ENCODE results near the gene TGFBR3.
"Not testable (repeated sequence)": the region's sequence is repeated elsewhere in the genome, so short reads cannot be mapped to it uniquely, and the experiment has no call there.

TGFBR3 gene

DNA sequence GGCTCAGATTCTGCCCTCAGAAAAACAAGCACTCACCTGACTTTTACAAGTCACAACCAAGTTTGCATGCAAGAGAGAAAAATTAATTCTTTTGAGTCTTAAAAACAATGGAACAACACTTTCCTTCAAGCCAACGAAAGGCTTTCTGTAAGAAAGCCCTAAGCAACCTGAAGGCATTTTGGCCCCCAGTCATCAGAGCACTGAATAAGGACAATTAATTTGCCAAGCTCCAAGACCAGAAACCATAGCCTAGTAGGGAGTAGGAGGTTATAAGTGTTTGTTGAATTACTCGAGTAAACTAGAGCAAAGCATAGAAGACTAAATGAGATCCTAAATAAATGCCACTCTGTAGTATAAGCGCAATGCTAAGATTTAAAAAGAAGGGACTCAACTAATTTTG is 4.7 kb downstream of the TGFBR3 start:
- DNase-seq, result no peak

DNA sequence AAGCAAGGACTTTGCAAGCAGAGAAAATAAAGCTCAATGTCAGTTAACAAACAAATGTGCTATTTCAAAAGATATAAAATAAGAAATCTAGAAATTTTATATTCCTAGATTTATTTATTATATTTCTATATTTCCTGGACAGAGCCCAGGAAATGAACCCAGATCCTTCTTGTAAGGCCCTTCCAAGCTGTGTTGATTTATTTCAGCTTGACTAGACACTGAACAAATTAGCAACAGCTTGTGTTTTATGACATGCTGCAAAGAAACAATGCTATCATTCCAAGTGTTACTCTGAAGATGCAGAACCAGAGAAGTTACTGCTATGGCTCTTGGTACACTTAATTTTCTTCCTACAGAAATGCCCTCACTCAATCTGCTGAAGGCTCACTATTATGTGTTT is 6.2 kb downstream of the TGFBR3 start:
- no peak for DNase-seq

DNA sequence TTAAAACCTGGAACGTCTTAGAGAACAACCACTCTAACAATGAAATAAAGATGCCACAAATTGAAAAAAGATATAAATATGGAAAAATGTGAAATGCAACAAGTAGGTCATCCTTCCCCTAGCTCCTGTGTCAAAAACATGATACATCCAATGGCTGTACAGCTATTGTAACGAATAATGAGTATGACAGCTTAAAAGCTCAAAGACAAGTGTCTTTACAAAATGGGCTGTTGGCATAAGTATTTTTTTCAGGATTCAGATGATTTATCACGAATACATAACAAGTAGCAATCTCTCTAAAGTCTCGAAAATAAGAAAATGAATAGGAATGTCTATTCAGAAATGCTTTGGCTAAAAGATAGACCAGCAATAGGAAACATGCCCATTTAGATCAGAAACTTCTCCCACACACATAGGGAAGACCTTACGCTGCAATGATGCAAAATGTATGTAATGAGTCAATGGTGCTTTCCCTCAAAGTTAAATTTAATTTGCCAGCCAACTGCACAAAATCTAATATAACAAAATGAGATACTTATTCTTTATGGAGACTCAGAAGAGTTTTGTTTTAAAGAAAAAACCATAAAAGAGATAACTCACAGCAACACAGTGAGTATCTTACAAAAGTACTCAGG is 8.3 kb downstream of the TGFBR3 start:
- peak; percentile 82 for DNase-seq

DNA sequence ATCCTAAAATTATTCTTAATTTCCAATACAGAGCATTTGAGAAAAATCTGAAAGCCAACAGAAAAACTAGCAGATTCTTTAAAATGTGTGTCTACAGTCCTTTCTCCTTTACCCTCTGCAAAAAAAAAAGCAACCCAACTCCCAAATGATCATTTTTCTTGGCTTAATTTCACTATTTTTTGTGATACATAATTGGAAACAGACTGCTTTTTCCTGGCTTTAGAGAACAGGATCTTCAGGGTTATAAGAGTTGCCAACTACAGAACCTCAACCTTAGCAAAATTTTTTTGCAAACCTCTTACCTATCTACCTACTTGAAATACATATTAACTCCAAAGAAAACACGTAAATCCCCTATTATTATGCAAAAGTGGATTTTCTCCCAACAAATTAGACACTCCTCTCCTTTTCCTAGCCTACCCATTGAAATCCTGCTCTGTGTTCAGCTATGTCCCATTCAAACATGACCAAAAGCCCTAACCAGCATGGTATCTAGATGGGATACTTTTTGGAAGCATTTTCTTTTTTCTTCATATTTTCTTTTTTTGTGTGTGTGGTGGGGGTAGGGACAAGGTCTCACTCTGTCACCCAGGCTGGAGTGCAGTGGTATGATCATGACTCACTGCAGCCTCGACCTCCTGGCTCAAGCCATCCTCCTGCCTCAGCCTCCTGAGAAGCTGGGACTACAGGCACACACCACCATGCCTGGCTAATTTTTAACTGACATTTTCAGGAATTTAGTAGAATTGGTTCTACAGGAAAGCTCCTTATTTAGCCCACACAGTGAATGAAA is 9.0 kb downstream of the TGFBR3 start:
- peak; percentile 27 for DNase-seq

DNA sequence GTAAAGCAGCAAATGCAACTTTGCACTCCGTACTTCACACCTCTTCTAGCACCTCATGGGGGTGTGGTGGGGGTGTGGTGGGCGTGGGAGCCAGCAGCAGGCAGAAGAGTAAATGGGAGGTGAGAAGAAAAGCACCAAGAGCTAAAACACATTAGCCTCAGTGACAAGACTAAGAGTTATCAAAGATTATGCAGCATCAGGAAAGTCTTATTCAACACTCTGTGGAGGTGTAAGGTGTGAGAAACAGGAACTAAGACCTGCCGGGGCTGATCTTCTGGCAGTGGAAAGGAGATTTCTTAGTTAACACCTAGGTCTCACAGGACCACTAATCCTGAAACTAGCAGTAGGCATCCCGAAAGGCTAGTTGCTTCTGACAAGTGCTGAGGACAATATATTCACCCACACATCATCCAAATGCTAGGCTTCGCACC is 9.9 kb downstream of the TGFBR3 start:
- peak; percentile 85 for DNase-seq

DNA sequence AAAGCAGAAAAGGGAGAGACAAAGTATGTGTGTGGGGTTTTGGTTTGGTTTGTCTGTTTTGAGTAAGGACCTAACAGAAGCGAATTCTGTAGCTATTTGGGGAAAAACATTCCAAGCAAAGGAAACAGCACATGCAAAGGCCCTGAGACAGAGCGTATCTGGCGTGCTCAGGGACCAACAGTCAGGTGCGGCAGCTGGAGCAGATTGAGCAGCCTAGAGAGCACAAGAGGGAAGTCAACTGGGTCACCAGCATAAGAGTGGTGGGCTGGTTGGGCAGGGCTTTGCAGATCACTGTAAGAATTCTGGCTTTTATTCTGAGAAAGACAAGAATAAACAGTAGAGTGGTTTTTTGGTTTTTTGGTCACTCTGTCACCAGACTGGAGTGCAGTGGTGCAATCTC is 11.8 kb downstream of the TGFBR3 start:
- no peak for DNase-seq

DNA sequence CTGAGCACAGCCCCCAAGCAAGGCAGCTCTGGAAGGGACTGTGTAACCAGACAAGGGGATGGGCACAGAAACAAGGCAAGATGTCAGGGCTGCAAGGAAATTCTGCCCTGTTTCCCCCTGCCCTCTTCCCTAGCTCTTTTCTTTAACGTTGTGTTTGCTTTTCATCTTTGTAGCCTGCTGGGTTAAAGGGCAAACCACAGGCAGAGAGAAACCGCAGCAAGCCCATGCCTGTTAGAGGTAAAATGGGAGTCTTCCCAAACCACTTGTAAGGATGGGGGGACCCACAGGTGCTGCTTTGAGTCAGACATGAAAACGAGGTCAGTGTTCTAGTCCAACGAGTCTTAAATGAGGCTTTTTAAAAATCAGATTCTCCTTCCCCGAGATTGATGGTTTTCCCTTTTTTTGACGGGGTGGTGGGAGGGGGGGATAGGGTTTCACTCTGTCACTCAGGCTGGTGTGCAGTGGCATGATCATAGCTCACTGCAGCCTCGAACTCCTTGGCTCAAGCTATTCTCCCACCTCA is 13.3 kb downstream of the TGFBR3 start:
- DNase-seq, result peak; percentile 77

DNA sequence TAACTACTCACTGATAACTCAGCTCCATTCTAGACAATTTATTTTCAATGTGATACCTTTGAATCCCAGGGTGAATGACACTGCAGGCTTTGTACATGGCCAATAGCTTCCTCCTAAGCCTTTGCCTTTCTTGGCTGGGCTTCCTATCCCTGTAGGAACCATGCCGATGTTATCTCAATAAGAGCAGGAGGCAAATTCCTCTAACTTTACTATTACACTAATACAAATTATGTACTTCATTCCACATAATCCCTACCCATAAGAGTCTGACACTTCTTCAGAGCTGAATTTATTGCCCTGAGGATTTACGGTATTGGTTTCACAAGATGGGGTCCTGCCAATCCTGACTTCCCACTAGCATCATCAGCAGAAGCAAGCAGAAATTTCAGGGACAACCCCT is 14.0 kb downstream of the TGFBR3 start:
- no peak for DNase-seq

DNA sequence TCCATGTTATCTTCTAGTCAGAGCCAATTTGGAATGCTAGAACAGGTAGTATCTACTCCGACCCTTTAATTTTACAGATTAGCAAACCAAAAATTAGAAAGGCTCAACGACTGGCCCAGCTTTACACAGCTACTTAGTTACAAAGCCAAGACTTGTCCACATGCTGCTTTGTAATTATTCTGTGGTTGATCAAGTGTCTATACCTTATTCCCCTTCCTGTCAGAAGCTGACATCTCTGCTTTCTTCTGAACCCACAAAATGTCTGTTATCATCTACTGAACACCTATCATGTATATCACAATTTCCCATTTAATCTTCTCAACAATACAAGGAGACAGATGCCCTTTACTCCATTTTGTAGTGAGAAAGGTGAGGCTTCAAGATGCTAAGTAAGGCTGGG is 15.6 kb downstream of the TGFBR3 start:
- DNase-seq, result no peak

DNA sequence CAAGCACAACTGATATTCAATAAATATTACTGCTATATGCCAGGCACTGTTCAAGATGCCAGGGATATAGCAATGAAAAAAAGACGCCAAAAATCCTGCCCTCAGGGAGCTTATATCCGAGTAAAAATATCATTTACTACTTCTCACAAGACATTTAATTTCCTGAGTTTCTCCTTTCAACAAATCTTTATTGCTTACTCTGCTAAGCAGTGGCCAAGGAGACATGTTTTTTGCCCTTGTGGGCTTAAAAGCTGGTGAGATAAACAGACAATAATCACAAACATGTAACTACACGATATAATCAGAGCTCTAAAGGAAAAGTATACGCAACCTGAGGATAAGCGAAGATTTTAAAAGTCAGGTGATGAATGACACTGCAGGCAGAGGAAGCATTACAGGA is 19.5 kb downstream of the TGFBR3 start:
- no peak for DNase-seq

DNA sequence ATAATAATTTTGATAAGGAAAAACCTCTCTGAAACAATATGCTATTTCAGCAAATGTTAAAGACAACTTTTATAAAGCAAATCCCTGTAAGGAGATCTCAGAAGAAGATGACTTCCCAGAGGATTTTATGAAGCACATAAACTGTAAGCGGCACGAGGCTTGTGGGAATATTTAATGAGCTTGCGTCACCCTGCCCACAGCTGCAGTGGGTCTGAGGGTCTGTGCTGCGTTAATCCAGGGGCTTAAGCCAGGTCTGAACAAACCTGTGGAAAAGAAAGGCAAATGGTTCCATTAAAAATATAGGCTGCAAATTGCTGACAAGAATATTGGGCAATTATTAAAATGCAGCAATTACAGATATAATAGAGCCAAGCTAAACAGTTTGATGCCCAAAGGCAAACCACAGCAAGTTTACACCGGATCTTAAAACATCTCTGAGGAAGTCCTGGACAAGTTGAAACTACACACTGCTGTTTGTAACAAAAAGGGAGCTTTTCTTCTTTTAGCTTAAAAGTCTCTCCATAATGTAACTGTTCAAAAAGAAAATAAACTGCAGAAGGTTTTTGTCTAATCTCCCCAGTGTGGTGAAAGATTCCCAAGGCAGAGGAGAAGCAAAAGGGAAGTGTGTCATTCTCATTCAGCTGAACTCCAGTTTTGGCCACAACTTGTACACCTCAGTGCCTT is 21.8 kb downstream of the TGFBR3 start:
- DNase-seq, result no peak

DNA sequence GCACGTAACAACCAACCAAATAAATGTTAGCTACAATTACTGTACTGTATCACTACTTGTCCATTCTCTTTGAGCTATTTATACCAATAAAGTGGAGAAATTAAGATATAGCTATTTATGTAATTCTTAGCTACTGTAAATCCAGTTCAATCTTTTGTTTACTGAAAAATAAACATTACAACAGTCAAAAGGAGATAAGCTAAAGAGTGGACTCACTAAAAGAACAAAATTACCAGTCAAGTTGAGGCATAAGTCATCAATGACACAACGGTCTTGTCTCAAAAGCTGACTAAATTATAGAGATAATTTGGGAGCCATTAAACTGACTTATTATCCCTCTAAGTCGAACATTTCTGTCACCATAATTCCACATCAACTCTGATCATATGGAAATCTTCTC is 22.5 kb downstream of the TGFBR3 start:
- no peak for DNase-seq

DNA sequence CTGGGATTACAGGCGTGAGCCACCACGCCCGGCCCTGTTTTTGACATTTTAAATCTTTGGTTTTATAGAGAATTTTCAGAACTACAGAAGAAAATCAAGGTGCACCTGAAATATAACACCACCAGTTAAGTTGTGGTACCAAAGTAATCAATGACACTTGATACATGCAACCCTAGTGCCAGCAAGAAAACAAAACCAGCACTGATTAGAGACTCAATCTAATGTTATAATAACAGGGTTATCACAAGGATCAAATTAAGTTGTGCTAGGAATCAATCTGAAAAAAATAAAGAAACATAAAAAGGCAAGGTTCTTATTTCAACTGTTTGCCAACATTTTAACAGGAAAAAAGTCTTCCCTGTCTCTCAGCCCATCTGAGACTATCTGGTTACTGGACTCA is 23.8 kb downstream of the TGFBR3 start:
- no peak for DNase-seq

DNA sequence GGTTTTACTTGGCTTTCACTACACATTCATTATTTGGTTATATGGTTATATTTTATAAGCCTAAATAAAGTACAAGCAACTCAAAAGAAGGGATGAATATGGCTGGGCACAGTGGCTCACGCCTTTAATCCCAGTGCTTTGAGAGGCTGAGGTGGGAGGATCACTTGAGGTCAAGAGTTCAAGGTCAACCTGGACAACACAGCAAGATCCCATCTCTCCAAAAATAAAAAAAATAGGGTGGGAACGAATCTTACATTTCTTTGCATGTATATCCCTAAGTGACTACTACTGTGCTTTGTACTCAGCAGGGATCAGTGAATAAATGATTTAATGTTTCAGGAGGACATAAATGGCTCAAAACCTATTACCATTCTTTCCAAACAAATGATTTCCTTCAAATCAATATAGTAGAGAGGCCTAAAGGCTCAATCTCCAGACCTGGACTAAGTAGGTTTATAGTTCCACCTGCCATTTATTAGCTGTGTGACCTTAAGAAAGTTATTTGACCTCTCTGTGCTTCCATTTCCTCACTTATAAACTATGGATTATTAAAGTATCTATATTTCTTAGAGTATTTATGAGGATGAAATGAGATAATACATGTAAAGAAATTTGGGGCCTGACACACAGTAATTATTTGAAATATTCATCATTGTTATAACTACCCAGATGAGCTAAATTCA is 28.3 kb downstream of the TGFBR3 start:
- no peak for DNase-seq

DNA sequence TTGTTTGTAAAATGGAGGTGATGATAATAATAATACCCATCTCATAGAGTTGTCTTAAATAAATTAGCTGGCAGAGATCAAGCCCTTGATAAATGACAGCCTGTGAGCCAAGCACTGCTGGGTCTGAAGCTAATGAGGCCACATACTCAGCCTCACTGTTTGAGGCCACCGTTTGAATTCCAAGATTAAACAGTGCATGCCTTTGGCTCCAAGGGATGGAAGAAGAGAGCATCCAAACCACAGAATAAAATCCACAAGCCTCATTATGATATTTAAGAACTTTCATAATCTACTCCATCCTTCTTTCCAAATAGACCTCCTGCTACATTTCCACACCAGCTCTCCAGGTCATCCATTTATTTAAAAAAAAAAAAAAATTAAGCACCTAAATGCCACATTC is 29.0 kb downstream of the TGFBR3 start:
- DNase-seq, result no peak

DNA sequence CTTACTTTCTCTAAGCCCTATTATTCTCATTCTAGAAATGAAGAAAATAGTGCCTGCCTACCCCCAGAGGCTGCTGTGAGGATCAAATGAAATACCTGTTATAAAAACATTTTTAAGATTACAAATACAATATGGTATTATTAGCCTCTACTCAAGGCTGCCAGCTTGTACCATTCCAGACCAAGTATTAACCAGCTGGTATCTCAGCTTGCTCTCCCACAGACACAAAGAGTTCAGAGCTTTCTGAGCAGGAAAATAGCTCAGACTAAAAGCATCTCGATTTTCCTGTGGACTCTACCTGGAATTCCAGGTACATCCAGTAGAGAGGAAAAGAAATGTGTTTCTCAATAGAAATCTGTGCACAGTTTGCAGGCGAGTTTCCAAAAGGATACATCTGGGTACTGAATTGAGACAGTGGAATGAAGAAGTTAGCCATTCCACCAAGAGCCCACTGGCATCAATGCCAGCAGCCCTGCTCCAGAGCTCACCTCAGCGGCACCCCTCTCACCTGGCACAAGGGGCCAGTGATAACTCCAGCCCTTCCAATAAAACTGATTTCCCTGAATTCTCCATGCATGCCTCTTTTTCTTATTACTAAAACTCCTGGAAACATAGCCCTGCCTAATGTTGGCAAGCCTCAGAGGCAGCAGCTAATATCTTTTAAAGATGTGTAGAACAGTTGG is 31.0 kb downstream of the TGFBR3 start:
- DNase-seq, result no peak

DNA sequence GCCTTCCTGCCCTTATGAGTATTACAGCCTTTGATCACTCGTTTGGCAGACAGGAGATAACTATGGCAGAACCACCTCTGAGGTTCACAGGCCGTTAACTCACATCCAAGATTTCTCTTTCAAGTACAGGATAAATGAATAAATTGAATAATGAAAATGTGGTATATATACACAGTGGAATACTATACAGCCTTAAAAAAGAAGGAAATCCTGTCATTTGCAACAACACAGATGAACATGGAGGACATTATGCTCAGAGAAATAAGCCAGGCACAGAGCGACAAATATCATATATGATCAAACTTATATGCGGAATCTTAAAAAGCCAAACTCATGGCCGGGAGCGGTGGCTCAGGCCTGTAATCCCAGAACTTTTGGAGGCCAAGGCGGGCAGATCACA is 32.6 kb downstream of the TGFBR3 start:
- no peak for DNase-seq

DNA sequence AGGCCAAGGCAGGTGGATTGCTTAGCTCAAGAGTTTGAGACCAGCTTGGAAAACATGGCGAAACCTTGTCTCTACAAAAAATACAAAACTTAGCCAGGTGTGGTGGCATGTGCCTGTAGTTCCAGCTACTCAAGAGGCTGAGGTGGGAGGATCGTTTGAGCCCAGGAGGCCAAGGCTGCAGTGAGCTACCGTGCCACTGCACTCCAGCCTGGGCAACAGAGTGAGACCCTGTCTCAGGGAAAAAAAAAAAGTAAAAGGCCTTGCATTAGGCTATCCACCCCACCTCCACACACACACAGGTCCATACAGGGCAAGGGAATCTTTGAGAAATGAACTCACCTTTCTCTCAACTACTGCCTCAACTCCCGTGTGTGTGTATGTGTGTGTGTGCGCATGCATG is 33.9 kb downstream of the TGFBR3 start:
- not testable (repeated sequence) for DNase-seq

DNA sequence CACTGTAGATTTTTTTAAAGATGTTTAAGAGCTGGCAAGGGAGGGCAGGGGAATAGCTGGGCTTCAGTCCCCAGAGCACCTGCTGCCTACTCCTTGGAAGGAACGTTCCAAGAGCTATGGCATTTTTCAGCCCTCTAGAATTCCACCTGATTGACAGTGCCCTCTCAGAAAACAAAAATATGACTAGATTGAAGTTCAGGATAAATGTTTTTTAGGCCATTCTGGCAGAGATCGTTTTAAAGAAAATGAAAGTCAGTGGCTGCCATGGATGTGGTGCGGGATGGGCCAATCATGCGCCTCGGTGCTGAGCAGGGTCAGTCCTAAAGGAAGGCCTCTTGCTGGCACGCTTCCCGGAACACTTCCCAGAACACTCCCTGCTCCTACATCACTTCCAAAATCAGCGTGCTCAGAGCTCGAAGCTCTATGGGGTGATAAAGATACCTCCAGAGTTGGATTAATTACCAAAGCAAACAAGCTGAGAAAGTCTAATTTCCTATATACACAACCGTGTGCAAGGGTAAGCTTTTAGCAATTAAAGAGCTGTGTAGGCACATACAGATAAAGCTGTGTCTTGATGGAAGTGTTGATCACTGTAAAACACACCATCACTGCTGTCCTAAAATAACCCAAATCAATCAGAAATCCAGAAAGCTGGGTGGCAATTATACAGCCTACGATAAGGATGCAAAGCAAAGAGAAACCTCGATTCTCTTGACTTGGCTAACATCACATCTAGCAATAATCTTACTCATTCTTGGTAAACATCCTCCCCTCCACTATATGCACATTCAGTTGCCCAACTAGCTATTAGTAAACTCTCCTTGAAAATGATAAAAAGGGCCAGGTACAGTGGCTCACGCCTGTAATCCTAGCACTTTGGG is 34.6 kb downstream of the TGFBR3 start:
- DNase-seq, result no peak

DNA sequence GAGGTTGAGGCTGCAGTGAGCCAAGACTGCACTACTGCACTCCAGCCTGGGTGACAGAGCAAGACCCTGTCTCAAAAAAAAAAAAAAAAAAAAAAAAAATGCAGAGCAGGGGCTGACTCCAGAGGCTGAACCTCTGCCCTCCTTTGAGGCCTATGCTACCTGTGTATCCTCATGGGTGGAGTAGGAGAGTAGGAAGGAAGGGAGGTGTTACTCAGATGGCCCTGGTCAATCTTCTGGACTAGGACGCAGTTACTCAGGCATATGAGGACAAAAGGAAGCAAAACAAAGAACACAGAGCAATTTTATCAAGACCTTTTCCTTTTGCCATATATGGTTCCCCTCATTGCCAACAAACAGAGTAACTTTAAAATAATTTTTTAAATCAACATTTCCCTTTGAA is 35.2 kb downstream of the TGFBR3 start:
- no peak for DNase-seq

DNA sequence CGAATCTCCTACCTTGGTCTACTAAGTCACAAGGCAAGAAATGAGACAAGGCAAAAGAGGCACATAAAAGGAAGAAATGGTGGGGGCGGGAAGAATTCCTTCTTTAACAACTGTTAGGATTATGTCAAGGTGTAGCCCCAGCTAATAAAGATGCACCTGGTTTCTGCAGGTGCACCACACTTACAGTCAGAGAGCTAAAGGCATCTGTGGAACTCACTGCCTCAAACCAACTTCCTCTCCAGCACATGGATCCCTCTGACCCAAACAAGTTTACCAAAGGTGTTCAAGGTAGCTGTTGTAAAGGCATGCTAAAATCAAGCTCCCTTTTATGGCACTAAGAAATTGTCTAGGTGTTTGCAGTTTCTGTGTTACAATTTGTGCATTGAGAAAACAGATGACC is 38.1 kb downstream of the TGFBR3 start:
- no peak for DNase-seq

DNA sequence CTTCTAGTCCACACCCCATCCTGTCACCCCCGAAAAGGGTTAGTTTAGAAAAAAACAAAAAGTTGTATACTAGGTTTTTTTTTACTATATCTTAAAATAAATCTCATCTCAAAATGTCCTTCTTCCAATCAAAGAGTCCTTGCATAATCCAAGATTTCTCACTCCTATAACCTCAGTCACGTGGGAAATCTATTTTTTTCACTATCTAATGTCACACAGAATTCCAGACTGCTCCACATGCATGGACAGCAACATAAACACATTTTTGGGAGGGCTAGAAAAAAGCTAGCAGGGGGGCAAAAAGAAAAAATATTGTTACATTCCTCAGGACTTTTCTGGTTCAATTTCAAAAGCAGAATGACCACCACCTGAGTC is 39.3 kb downstream of the TGFBR3 start:
- DNase-seq, result no peak

Measured in activated CD4-positive, alpha-beta T cell treated with anti-CD3 and anti-CD28 coated beads, Interleukin-10, Interleukin-2, amounts not matched to agents 100 ng/mL and 50 ng/mL, durations not matched to agents 16 hours and 8 hours (primary cell).